ENCODE measurements around the gene EEPD1.
"Not testable (repeated sequence)": the region's sequence is repeated elsewhere in the genome, so short reads cannot be mapped to it uniquely, and the experiment has no call there.

DNA sequence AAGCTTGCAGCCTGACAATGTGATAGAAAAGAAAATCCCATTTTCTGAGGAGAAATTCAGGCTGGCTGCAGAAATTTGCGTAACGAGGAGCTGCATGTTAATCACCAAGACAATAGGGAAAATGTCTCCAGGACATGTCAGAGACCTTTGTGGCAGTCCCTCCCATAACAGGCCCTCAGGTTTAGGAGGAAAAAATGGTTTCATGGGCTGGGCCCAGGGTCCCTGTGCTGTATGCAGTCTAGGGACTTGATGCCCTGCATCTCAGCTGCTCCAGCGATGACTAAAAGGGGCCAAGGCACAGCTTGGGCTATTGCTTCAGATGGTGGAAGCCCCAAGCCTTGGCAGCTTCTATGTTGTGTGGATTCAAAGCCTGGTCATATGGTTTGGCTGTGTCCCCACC is 168.2 kb downstream of the EEPD1 start:
- TF ChIP-seq EZH2 (IDR thresholded peaks at IDR 0.05; ENCODE audit: borderline replicate concordance, low read depth, low read length, severe bottlenecking); MYC (IDR thresholded peaks at IDR 0.05; ENCODE audit: low read depth, low read length); POLR2A (IDR thresholded peaks at IDR 0.05; ENCODE audit: low read depth, low read length): not testable (repeated sequence)
- TF ChIP-seq, protein P1, sequence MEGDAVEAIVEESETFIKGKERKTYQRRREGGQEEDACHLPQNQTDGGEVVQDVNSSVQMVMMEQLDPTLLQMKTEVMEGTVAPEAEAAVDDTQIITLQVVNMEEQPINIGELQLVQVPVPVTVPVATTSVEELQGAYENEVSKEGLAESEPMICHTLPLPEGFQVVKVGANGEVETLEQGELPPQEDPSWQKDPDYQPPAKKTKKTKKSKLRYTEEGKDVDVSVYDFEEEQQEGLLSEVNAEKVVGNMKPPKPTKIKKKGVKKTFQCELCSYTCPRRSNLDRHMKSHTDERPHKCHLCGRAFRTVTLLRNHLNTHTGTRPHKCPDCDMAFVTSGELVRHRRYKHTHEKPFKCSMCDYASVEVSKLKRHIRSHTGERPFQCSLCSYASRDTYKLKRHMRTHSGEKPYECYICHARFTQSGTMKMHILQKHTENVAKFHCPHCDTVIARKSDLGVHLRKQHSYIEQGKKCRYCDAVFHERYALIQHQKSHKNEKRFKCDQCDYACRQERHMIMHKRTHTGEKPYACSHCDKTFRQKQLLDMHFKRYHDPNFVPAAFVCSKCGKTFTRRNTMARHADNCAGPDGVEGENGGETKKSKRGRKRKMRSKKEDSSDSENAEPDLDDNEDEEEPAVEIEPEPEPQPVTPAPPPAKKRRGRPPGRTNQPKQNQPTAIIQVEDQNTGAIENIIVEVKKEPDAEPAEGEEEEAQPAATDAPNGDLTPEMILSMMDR (IDR thresholded peaks at IDR 0.05; ENCODE audit: extremely low read depth in 1 of 2, insufficient read depth in 1 of 2, low read depth in 1 of 2, low read length in 2 of 2), result not testable (repeated sequence)
